Nephron (organoid): ENCODE results near the gene PCDHA12.
"Not testable (repeated sequence)": the region's sequence is repeated elsewhere in the genome, so short reads cannot be mapped to it uniquely, and the experiment has no call there.

Source experiments
- H3K27ac Mint-ChIP-seq, 3 experiments: 2 replicates each; pipeline ENCODE4 v1.8.0; 2020; ENCODE audit warnings: mixed read lengths in 3 of 3, mild to moderate bottlenecking in 2 of 3, moderate library complexity in 1 of 3
- H3K27me3 Mint-ChIP-seq: 2 replicates; pipeline ENCODE4 v1.8.0; 2021; ENCODE audit warnings: low read depth, mild to moderate bottlenecking, moderate library complexity, mixed read lengths
- H3K36me3 Mint-ChIP-seq: 2 replicates; pipeline ENCODE4 v1.8.0; 2020; ENCODE audit warnings: low read depth, mixed read lengths
- H3K4me1 Mint-ChIP-seq: 2 replicates; pipeline ENCODE4 v1.8.0; 2020; ENCODE audit warnings: mixed read lengths
- H3K4me3 Mint-ChIP-seq, 3 experiments: 2 replicates each; pipeline ENCODE4 v1.8.0; 2020; ENCODE audit warnings: mild to moderate bottlenecking in 3 of 3, mixed read lengths in 3 of 3, moderate library complexity in 2 of 3
- H3K9me3 Mint-ChIP-seq: 2 replicates; pipeline ENCODE4 v1.8.0; 2020; ENCODE audit warnings: mixed read lengths
- TF ChIP-seq, protein P1 (sequence below), 3 experiments: fragments of 200-600 bp; sonication (generic); IDR thresholded peaks; one replicate each; pipeline ENCODE4 v1.5.0; 2021; ENCODE audit warnings: antibody characterized with exemption in 3 of 3; ENCODE audit not compliant: unreplicated experiment in 3 of 3

Gene PCDHA12, protein sequence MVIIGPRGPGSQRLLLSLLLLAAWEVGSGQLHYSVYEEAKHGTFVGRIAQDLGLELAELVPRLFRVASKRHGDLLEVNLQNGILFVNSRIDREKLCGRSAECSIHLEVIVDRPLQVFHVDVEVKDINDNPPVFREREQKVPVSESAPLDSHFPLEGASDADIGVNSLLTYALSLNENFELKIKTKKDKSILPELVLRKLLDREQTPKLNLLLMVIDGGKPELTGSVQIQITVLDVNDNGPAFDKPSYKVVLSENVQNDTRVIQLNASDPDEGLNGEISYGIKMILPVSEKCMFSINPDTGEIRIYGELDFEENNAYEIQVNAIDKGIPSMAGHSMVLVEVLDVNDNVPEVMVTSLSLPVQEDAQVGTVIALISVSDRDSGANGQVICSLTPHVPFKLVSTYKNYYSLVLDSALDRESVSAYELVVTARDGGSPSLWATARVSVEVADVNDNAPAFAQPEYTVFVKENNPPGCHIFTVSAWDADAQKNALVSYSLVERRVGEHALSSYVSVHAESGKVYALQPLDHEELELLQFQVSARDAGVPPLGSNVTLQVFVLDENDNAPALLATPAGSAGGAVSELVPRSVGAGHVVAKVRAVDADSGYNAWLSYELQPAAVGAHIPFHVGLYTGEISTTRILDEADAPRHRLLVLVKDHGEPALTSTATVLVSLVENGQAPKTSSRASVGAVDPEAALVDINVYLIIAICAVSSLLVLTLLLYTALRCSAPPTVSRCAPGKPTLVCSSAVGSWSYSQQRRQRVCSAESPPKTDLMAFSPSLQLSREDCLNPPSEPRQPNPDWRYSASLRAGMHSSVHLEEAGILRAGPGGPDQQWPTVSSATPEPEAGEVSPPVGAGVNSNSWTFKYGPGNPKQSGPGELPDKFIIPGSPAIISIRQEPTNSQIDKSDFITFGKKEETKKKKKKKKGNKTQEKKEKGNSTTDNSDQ

DNA sequence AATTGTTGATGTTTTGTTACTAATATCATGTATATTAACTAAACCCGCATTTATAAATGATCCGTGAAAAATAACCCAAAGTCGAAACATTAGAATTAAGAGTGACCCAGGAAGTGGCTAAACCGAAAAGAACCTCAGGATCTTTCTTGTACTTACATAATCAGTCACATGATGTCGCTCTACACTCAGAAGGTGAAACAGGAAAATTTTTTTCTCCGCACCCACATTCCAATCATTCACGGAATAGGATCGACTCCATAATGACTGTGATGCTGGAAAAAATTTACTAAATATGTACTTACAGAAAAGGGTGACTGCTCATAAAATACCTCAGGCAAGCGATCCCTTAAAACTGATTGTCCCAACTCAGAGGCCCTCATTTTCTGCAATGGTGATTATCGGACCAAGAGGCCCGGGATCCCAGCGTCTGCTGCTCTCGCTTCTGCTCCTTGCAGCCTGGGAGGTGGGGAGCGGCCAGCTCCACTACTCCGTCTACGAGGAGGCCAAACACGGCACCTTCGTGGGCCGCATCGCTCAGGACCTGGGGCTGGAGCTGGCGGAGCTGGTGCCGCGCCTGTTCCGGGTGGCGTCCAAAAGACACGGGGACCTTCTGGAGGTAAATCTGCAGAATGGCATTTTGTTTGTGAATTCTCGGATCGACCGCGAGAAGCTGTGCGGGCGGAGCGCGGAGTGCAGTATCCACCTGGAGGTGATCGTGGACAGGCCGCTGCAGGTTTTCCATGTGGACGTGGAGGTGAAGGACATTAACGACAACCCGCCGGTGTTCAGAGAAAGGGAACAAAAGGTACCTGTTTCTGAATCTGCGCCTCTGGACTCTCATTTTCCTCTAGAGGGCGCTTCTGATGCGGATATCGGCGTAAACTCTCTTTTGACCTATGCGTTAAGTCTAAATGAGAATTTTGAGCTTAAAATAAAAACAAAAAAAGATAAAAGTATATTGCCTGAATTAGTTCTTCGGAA is at the start of gene PCDHA12:
TSS of gene PCDHA12 (plus strand) at position 224 of the 981 bp plus-strand sequence. CDS start at position 389, 165 bp downstream.
- TF ChIP-seq, protein P1, sequence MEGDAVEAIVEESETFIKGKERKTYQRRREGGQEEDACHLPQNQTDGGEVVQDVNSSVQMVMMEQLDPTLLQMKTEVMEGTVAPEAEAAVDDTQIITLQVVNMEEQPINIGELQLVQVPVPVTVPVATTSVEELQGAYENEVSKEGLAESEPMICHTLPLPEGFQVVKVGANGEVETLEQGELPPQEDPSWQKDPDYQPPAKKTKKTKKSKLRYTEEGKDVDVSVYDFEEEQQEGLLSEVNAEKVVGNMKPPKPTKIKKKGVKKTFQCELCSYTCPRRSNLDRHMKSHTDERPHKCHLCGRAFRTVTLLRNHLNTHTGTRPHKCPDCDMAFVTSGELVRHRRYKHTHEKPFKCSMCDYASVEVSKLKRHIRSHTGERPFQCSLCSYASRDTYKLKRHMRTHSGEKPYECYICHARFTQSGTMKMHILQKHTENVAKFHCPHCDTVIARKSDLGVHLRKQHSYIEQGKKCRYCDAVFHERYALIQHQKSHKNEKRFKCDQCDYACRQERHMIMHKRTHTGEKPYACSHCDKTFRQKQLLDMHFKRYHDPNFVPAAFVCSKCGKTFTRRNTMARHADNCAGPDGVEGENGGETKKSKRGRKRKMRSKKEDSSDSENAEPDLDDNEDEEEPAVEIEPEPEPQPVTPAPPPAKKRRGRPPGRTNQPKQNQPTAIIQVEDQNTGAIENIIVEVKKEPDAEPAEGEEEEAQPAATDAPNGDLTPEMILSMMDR (IDR thresholded peaks at IDR 0.05; ENCODE audit: unreplicated experiment in 3 of 3): peak; percentile 31 to 47 (median 33)
- Mint-ChIP-seq H3K27me3 (no peaks in the 10 kb centered on the region), H3K4me3 (peak within 1 kb of the TSS; percentile 89 to 91 (median 90))

DNA sequence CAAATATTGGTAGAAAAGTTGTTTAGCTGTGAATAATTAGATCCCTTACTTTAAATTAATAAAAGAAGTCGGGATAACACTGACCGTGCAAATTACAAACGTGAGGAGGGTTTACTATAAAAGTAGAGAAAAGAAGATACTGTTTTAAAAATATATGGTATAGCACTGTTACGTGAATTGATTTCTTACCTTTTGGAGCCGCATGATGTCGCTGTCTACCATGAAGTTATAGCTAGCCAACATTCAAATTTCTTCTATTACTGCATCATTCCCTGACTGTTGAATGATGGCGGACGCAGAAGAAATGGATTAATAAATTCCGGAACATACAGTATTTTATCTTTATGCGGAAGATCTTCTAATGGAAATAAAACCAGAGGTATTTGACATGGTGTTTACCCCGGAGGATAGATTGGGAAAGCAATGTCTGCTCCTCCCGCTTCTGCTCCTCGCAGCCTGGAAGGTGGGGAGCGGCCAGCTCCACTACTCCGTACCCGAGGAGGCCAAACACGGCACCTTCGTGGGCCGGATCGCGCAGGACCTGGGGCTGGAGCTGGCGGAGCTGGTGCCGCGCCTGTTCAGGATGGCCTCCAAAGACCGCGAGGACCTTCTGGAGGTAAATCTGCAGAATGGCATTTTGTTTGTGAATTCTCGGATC is 47.3 kb upstream of the PCDHA12 start, which contains the start of gene PCDHA6:
TSS of gene PCDHA6 (plus strand) at position 257 of the 658 bp plus-strand sequence. CDS start at position 389, 132 bp downstream.
- no peaks in the 10 kb centered on the region for H3K27me3 Mint-ChIP-seq
- TF ChIP-seq, protein P1 (IDR thresholded peaks at IDR 0.05; ENCODE audit: unreplicated experiment in 3 of 3): peak; percentile 43 to 49 (median 47)
- peaks cover 10% of the 10 kb centered on the region for H3K4me1 Mint-ChIP-seq
- H3K9me3 Mint-ChIP-seq: peaks cover 52% of the 10 kb centered on the region
- peak within 1 kb of the TSS; percentile 80 to 96 (median 93) for H3K27ac Mint-ChIP-seq
- peaks cover 79% of the 10 kb centered on the region for H3K36me3 Mint-ChIP-seq
- peak within 1 kb of the TSS; percentile 86 to 93 (median 91) for H3K4me3 Mint-ChIP-seq

More for the DNA sequence above, at the start of gene PCDHA12:
- H3K4me1 Mint-ChIP-seq: no peaks in the 10 kb centered on the region
- peaks cover 57% of the 10 kb centered on the region for H3K9me3 Mint-ChIP-seq
- H3K27ac Mint-ChIP-seq: peak within 1 kb of the TSS; percentile 56 to 93 (median 86)
- H3K36me3 Mint-ChIP-seq: peaks cover 89% of the 10 kb centered on the region

DNA sequence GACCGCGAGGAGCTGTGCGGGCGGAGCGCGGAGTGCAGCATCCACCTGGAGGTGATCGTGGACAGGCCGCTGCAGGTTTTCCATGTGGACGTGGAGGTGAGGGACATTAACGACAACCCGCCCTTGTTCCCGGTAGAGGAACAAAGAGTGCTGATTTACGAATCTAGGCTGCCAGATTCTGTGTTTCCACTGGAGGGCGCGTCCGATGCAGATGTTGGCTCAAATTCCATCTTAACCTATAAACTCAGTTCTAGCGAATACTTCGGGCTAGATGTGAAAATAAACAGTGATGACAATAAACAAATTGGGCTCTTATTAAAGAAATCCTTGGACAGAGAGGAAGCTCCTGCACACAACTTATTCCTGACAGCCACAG is 46.8 kb upstream of the PCDHA12 start:
- Mint-ChIP-seq H3K27me3 (no peaks in the 10 kb centered on the region), H3K4me1 (peaks cover 10% of the 10 kb centered on the region), H3K27ac (peak overlapping the region; percentile 80 to 96 (median 93)), H3K36me3 (peaks cover 81% of the 10 kb centered on the region), H3K4me3 (peak overlapping the region; percentile 86 to 93 (median 91)), H3K9me3 (peaks cover 55% of the 10 kb centered on the region)
- TF ChIP-seq, protein P1 (IDR thresholded peaks at IDR 0.05; ENCODE audit: unreplicated experiment in 3 of 3): peak; percentile 23 to 40 (median 26)

DNA sequence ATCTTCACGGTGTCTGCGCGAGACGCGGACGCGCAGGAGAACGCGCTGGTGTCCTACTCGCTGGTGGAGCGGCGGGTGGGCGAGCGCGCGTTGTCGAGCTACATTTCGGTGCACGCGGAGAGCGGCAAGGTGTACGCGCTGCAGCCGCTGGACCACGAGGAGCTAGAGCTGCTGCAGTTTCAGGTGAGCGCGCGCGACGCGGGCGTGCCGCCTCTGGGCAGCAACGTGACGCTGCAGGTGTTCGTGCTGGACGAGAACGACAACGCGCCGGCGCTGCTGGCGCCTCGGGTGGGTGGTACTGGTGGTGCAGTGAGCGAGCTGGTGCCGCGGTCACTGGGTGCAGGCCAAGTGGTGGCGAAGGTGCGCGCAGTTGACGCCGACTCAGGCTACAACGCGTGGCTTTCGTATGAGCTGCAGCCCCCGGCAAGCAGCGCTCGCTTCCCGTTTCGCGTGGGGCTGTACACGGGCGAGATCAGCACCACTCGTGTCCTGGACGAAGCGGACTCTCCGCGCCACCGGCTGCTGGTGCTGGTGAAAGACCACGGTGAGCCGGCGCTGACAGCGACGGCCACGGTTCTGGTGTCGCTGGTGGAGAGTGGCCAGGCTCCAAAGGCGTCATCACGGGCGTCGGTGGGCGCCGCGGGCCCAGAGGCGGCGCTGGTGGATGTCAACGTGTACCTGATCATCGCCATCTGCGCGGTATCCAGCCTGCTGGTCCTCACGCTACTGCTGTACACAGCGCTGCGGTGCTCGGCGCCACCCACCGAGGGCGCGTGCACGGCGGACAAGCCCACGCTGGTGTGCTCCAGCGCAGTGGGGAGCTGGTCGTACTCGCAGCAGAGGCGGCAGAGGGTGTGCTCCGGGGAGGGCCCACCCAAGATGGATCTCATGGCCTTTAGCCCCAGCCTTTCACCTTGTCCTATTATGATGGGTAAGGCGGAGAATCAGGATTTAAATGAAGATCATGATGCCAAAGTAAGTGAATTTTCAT is 45.3 kb upstream of the PCDHA12 start:
- not testable (repeated sequence) for H3K27me3 Mint-ChIP-seq, H3K27ac Mint-ChIP-seq, H3K4me3 Mint-ChIP-seq
- H3K36me3 Mint-ChIP-seq: peaks cover 88% of the 10 kb centered on the region
- H3K9me3 Mint-ChIP-seq: peaks cover 58% of the 10 kb centered on the region
- peaks cover 10% of the 10 kb centered on the region for H3K4me1 Mint-ChIP-seq

DNA sequence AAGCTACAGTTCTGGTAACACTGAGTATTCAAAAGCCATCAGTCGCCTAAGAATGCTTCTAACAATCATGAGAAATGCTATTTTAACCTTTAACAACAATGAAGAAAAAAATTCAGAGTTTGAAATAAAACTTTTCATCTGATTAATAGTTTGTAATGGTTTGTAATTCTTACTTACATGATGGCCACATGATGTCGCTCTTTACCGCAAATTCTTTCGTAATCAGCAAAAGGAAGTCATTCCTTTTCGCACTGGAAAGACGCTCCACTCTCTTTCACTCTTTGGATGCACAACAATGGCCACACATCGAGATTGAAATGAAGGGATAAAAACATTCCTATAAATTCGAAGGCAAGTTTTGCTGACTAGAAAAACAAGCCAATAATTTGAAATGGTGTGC is 41.1 kb upstream of the PCDHA12 start, which contains the start of gene PCDHA7:
TSS of gene PCDHA7 (plus strand) at position 277 of the 400 bp plus-strand sequence. CDS start at position 392, 115 bp downstream.
- TF ChIP-seq, protein P1 (IDR thresholded peaks at IDR 0.05; ENCODE audit: unreplicated experiment in 3 of 3): no peak
- peaks cover 53% of the 10 kb centered on the region for H3K9me3 Mint-ChIP-seq
- no peaks in the 10 kb centered on the region for H3K27me3 Mint-ChIP-seq
- H3K36me3 Mint-ChIP-seq: peaks cover 85% of the 10 kb centered on the region
- H3K27ac Mint-ChIP-seq: no peak within 1 kb of the TSS
- H3K4me1 Mint-ChIP-seq: no peaks in the 10 kb centered on the region
- no peak within 1 kb of the TSS for H3K4me3 Mint-ChIP-seq

DNA sequence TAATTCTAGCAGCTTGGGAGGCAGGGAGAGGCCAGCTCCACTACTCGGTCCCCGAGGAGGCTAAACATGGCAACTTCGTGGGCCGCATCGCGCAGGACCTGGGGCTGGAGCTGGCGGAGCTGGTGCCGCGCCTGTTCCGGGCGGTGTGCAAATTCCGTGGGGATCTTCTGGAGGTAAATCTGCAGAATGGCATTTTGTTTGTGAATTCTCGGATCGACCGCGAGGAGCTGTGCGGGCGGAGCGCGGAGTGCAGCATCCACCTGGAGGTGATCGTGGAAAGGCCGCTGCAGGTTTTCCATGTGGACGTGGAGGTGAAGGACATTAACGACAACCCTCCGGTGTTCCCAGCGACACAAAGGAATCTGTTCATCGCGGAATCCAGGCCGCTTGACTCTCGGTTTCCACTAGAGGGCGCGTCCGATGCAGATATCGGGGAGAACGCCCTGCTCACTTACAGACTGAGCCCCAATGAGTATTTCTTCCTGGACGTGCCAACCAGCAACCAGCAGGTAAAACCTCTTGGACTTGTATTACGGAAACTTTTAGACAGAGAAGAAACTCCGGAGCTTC is 40.6 kb upstream of the PCDHA12 start:
- peaks cover 84% of the 10 kb centered on the region for H3K36me3 Mint-ChIP-seq
- not testable (repeated sequence) for H3K27me3 Mint-ChIP-seq, H3K4me1 Mint-ChIP-seq, H3K27ac Mint-ChIP-seq, H3K4me3 Mint-ChIP-seq
- H3K9me3 Mint-ChIP-seq: peaks cover 52% of the 10 kb centered on the region
